ENCODE measurements around the gene CYB561D2.

DNA sequence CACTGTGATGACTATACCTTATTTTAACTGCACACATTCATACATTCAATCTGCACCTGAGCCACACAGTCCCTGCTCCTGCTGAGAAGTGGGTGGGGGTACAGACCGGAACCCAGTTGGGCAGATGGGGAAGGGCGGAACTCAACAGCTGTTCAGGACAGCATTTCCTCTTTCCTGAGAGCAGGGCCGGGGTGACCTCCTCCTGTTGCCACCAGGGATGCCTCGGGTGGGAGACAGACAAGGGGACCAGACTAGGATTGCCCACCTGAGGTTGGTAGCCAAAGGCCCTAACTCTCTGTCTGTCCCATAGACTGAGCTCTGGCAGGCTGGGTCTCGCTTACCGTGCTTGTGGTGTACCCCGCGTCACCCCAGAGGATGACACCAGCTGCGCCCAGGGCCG lies 32.0 kb upstream of the CYB561D2 start:
- TF ChIP-seq EZH2 (optimal IDR thresholded peaks at IDR 0.05; ENCODE audit: low read depth, low read length) (no peak), EZH2phosphoT487 (IDR thresholded peaks at IDR 0.05; ENCODE audit: low read length) (no peak)
- TF ChIP-seq, protein P1, sequence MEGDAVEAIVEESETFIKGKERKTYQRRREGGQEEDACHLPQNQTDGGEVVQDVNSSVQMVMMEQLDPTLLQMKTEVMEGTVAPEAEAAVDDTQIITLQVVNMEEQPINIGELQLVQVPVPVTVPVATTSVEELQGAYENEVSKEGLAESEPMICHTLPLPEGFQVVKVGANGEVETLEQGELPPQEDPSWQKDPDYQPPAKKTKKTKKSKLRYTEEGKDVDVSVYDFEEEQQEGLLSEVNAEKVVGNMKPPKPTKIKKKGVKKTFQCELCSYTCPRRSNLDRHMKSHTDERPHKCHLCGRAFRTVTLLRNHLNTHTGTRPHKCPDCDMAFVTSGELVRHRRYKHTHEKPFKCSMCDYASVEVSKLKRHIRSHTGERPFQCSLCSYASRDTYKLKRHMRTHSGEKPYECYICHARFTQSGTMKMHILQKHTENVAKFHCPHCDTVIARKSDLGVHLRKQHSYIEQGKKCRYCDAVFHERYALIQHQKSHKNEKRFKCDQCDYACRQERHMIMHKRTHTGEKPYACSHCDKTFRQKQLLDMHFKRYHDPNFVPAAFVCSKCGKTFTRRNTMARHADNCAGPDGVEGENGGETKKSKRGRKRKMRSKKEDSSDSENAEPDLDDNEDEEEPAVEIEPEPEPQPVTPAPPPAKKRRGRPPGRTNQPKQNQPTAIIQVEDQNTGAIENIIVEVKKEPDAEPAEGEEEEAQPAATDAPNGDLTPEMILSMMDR (IDR thresholded peaks at IDR 0.05; ENCODE audit: low read length): no peak

All from MM.1S (cell line).